OCI-LY7 (cell line): ENCODE results near the gene MAN1C1.
"Not testable (repeated sequence)": the region's sequence is repeated elsewhere in the genome, so short reads cannot be mapped to it uniquely, and the experiment has no call there.

Experiments
- EZH2phosphoT487 ChIP-seq: fragments of 200-600 bp; sonication (generic); IDR thresholded peaks from 2 replicates; pipeline ENCODE4 v1.6.1; 2018; ENCODE audit warnings: low read depth, borderline replicate concordance, mild to moderate bottlenecking, mixed run types, antibody characterized with exemption, low read length, moderate library complexity, mixed read lengths
- TF ChIP-seq, protein P1 (sequence below): fragments of 200-600 bp; sonication (generic); conservative IDR thresholded peaks from 2 replicates; pipeline ENCODE4 v1.5.1; 2014; ENCODE audit warnings: mild to moderate bottlenecking, antibody characterized with exemption, low read length, moderate library complexity, mixed read lengths

DNA sequence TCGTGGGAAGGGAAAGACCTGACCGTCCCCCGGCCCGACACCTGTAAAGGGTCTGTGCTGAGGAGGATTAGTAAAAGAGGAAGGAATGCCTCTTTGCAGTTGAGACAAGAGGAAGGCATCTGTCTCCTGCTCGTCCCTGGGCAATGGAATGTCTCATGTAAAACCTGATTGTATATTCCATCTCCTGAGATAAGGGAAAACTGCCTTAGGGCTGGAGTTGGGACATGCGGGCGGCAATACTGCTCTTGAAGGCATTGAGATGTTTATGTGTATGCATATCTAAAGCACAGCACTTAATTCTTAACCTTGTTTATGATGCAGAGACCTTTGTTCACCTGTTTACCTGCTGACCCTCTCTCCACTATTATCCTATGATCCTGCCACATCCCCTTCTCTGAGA lies 28.4 kb upstream of the MAN1C1 start:
- TF ChIP-seq, protein P1, sequence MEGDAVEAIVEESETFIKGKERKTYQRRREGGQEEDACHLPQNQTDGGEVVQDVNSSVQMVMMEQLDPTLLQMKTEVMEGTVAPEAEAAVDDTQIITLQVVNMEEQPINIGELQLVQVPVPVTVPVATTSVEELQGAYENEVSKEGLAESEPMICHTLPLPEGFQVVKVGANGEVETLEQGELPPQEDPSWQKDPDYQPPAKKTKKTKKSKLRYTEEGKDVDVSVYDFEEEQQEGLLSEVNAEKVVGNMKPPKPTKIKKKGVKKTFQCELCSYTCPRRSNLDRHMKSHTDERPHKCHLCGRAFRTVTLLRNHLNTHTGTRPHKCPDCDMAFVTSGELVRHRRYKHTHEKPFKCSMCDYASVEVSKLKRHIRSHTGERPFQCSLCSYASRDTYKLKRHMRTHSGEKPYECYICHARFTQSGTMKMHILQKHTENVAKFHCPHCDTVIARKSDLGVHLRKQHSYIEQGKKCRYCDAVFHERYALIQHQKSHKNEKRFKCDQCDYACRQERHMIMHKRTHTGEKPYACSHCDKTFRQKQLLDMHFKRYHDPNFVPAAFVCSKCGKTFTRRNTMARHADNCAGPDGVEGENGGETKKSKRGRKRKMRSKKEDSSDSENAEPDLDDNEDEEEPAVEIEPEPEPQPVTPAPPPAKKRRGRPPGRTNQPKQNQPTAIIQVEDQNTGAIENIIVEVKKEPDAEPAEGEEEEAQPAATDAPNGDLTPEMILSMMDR: not testable (repeated sequence)
- TF ChIP-seq EZH2phosphoT487: not testable (repeated sequence)
